Measurements from ENCODE around the gene DLX3.

Gene DLX3

DNA sequence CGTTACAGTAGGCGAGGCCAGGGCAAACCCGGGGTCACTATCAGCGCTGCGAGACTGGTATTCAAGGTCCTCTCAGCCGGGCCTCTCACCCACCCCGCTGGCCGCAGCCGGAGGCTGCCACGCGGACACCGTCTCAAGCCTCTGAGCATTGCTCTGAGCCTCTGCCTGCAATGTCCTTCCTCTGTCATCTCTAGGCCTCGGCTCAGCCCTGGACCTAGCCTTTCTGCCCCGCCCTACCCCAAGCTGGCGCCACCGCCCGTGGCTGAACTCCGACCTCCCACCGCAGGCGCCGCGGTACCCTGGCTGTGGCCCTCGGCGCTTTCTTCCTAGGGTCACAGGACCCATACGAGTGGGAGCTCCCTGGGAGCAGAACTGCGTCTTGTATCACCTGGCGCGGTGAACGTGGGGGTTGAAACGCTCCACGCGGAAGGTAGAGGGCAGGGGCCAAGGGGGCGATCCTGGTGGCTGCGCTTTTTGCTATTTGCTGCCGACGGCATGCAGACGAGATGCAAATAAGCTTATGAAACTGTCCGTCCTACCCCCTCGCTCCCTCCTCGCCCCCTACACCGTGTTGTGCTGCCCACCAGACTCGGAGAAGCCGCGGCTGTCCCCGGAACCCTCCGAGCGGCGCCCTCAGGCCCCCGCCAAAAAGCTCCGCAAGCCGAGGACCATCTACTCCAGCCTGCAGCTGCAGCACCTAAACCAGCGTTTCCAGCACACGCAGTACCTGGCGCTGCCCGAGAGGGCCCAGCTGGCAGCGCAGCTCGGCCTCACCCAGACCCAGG lies 22.3 kb downstream of the DLX3 start:
- no peak for DNase-seq

DNA sequence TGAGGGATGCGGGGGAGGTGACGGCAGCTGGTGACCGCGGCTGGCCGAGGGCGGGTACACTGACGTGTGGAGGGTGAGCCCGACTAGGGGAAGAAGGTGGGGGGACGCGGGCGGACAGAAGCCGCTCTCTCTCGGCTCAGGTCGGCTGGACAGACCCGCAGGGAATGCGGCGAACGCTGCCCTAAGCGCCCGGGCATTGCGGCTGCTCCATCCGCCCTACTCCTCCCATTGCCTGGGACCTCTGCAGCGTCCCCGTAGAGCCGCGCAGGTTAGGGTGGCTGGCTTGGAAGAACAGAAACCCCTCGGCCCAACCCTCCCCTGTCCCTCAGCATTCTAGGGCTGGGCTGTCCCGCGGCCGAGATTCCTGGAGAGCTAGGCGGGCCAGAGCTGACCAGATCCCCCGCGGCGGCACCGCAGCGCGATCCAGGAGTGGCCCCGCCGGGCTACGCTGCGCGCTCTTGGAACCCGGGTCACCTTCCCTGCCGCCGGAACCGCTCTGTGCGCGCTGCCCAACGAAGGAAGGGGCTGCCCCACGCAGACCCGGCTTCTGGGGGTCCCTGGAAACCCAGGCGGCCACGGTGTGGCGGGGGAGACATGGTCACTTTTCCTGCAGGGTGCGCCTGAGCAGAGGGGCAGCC lies 23.1 kb downstream of the DLX3 start:
- DNase-seq, result peak in 2 of 3 experiments; percentile 49 to 59

DNA sequence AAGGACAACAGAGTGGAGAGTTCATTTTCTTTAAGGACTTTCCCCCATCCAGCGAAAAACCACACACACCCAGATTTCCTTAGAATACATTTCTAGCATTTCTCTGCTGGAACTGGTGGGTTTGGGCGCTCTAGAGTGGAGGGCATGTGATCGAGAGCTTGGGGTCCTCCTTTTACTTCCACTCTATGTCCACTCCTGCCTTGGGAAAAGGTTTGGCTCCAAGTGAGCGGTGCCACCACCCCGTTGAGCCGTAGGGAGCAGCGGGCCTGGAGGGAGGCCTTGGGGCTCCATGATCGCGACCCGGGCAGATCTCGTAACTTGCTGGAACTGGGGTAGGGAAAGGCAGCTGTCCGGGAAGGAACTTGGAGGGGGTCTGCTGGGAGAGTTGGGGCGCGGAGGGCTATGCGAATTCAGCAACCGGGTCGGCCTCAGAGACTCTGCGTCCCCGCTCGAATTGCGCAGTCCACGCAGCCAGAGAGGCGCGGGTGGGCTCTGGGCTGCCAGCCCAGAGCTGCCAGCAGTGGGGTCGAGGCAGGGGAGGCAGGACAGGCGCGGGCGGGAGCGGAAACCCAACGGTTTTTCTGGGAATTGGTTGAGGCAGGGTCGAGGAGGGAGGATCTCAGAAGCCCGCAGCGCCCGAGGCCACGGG lies 23.7 kb downstream of the DLX3 start:
- no peak for DNase-seq

- no peak for DNase-seq
Measured at GRCh38 chr17:49970498-49970897, 24.5 kb downstream of the DLX3 start.

GRCh38 chr17:49969795-49970389 lies 25.1 kb downstream of the DLX3 start:
- DNase-seq, result no peak

DNA sequence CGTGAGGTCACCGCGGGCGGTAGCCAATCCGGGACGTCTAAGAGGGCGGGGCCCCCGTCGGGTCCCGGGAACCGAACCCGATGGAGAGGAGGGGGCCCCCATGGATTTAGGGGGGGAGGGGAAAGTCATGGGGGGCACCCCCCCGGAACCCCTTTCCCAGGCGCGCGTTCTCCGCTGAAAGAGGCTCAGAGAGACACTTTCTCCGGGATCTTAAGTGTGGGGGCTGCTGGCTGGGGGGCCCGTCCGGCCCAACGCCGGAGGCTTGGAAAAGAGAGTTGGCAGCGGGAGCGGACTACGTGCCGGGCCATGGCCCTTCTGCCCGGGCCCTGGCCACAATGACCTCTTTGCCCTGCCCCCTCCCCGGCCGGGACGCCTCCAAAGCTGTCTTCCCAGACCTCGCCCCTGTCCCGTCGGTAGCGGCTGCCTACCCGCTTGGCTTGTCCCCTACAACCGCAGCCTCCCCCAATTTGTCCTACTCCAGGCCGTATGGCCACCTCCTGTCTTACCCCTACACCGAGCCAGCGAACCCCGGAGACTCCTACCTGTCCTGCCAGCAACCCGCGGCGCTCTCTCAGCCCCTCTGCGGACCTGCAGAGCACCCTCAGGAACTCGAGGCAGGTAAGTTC lies 25.8 kb downstream of the DLX3 start, which contains the start of gene DLX4:
Gene DLX4, plus strand, starts transcription at position 57 of the 626 bp plus-strand sequence. Its CDS starts 279 bp downstream, at position 336.
- DNase-seq, result peak in 2 of 3 experiments; percentile 18 to 81

DNA sequence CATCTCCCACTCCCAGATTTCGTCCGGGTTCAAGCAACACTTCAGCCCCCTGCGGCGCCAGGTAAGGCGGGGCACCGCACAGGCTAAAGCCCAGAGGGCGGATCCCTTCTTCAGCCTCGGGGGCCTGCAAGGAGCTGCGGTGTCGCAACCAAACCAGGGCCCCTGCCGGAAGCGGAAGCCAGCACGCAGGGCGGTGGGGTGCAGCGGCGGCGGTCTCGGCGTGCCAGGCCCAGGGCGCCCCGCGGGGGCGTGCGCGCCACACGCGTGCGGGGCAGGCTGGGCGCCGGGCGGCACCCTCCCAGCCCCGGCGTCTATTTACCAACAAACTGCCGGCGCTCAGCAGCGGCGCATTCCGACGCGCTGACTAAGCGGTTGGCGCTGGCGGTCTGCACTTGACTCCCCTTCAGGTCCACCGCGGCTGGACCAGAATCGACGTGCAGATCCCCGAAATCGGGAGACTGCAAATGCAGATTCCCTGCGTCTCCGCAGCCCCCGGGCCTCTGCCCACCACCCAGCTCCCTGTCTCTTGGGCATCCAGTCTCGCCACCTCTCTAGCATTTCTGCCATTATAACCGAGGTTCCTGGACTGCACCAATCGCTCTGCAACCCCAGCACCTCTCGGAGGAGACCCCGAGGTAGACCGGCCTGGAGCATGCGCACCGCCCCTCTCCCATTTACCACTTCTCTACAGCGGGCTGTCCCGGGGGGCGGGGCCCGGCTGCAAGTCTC lies 26.5 kb downstream of the DLX3 start:
- DNase-seq, result peak; percentile 30 to 80 (median 73)

DNA sequence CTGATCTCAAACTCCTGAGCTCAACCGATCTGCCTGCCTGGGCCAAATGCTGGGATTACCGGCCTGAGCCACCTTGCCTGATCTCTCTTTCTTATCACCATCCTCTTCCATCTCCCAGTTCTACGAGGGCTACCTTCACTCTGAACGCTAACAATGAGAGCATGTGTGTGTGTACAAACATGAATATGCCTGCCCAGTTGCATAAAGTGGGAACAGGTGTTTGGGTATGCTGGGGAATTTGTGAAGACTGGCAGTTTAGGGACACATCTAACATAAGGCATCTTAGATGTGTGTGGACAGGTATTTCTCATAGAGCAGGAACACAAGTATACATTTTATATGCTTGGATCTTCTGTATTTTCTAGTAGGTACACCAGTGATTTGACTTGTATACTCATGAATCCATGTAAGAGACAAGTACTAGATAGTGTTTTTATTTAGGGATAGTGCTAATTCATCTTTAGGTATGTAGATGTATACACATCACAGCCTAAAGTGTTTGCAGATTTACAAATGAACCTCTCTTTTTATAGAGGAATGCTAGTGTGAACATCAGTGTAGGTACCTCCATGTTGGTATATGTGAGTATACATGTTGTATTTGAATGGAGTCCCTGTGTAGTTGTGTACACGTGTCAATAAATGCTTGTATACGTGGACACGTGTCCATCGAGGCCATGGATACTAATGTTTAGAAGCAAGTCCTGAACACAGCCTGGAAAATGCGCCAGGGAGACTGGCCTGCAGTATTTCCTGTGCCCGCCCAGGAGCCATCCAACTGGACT lies 27.2 kb downstream of the DLX3 start:
- DNase-seq, result no peak

GRCh38 chr17:49967205-49967604 lies 27.8 kb downstream of the DLX3 start:
- DNase-seq, result no peak

DNA sequence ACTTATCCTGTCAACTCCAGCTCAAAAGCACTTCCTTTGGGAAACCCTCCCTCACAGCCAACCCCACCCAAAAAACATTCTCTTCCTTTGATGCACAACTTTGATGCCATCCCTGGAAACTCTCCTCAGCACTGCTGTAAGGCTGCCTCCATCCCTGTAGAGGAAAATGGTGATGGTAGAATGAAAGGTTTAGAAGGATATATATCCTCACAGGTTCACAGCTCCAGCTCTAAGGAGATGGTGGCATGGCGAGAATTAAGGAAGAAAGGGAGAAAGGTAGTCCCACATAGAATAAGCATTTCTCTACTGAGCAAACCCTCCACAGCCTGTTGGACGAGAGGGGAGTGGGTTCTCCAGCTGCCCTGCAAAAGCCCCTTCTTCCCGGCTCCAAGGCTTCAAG lies 28.3 kb downstream of the DLX3 start:
- DNase-seq, result no peak

GRCh38 chr17:49965524-49965909 lies 29.5 kb downstream of the DLX3 start:
- no peak for DNase-seq

- DNase-seq, result no peak
Measured at GRCh38 chr17:49964769-49965523, 30.1 kb downstream of the DLX3 start.

- no peak for DNase-seq
Measured at GRCh38 chr17:49964303-49964768, 30.7 kb downstream of the DLX3 start.

DNA sequence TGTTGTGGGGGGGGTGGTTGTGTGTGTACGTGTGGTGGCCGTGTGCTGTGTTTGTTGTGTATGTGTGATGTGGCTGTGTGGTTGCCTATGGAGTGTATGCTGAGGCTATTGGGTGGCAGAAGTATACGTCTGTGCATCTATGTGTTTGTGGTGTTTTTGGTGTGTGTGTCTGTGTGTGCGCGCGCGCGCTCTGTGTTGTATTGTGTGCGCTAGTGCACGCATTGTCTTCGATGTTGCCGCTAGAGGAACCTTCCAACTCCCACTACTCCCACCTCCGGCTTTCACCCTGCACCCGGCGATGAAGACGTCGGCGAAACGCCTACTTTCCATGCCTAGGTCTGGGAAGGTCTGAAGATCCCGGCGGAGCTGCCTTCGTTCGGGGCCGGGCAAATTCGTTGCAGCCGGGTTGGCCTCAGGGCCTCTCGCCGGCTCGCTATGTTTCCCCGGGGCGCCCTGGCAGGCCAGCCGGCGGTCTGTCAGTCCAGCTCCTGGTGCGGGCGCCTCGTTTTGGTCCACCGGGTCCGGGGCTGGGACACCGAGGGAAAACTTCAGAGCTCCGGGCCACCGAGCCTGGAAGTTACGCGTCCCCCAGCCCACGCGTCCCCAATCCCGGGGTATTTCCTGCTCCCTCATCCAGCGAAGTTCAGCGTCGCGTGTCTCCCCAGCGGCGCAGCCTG lies 31.3 kb downstream of the DLX3 start:
- DNase-seq, result no peak

- no peak for DNase-seq
Measured at GRCh38 chr17:49963309-49963625, 31.8 kb downstream of the DLX3 start.

DNA sequence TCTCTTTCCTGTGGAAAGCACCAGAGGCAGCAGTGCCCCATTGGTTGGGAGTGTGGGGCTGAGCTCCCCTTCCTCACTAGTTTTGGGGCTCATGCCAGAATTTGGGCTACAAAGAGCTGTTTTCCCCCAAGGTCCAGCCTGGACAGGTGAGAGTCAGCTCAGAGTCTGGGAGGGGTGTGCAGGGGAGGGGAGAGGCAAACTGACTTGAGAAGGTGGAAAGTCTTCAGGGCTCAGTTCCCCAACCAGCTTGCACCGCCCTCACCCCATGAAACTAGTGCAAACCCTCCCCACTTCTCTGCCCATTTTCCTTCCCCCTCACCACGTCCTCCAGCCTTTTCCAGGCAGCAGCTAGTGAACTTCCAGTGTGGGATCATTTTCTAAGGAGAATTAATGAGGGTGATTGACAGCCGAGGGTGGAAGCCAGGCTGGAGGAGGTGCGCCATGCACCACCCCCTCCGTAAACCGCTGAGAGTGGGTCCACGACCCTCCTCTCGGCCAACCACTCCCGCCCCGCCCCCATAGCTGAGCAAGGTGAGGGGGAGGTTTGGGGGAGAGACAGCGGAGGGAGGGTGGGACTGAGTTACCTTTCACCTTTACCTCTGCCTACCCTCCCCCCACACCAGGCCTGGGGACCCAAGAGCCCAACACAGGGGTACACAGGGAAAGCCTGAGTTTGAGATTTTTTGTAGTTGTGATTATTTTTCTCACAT lies 32.3 kb downstream of the DLX3 start:
- DNase-seq, result no peak

DNA sequence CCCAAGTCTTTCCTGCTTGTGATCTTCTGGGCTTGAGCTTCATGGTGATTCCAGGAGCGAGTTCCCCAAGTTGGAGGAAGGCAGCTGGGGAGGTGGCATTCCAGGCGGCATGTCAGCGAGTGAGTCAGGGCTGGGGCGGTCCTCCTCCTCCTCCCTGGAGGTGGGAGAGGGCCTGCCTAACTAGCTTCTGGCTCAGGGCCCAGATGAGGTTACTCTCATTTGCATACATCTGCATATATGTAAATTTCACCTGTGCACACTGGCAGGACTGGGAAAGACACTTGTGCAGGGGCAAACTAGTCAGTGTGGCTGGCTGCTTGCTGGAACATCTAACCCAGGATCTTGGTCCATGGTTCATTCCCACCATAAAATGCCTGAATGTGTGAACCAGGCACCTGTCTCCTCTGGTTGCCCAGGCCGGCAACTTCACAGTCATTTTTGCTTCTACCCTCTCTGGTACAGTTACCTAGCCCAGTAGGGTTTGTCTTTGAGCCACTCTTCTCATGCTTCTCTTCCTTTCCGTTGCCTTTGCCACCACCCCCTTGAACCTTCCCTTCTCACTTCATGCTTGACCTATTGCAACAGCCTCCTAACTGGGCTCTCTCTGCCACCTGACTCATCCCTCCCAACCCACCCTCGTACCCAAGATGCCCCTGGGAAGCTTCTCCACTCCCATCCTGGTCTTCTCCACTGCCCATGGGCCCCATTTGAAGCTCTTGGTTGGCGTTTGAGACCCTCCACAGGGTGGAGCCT lies 35.7 kb downstream of the DLX3 start:
- DNase-seq, result no peak

- no peak for DNase-seq
Measured at GRCh38 chr17:49958723-49959122, 36.3 kb downstream of the DLX3 start.

- no peak for DNase-seq
Measured at GRCh38 chr17:49957350-49957749, 37.7 kb downstream of the DLX3 start.
